K562 (cell line): ENCODE measurements around the gene SCAPER. TPM values are rescaled to one million over a fixed set of nuclear protein-coding genes. Genes with fewer than 3 reads are reported as not detected.
A peak's percentile ranks its signal among the peaks of the same experiment; 100 is the strongest.

Experiments
- ARNT ChIP-seq, 2 experiments: fragments of 450-650 bp; IDR thresholded peaks; 2 replicates each; pipeline ENCODE4 v1.6.1; 2016; ENCODE audit warnings: mild to moderate bottlenecking in 1 of 2
- CHD2 ChIP-seq: IDR thresholded peaks from 2 replicates; pipeline ENCODE4 v1.6.1; 2011; ENCODE audit warnings: low read depth, low read length
- GABPA ChIP-seq: fragments of 200-800 bp; sonication (Bioruptor generic); conservative IDR thresholded peaks from 2 replicates; pipeline ENCODE4 v1.6.1; 2016; ENCODE audit warnings: low read depth, missing genetic modification characterization, missing compliant biosample characterization
- HDAC1 ChIP-seq, 2 experiments: fragments of 450-650 bp; IDR thresholded peaks; 2 replicates each; pipeline ENCODE4 v1.6.1; 2016 to 2017; ENCODE audit warnings: inconsistent platforms in 1 of 2, mild to moderate bottlenecking in 1 of 2, moderate library complexity in 1 of 2
- HNRNPL ChIP-seq: fragments of 200-400 bp; formaldehyde crosslinking; IDR thresholded peaks from 2 replicates; pipeline ENCODE4 v1.6.1; 2017; ENCODE audit warnings: low read depth, mild to moderate bottlenecking, low read length
- RBM15 ChIP-seq: fragments of 200-400 bp; formaldehyde crosslinking; IDR thresholded peaks from 2 replicates; pipeline ENCODE4 v1.6.1; 2018; ENCODE audit warnings: mild to moderate bottlenecking, low read length, moderate library complexity; ENCODE audit not compliant: insufficient read depth
- SMAD1 ChIP-seq: fragments of 150-350 bp; IDR thresholded peaks from 2 replicates; pipeline ENCODE4 v1.6.1; 2014; ENCODE audit warnings: low read length, low read depth; ENCODE audit not compliant: partially characterized antibody
- TBL1XR1 ChIP-seq, 2 experiments: IDR thresholded peaks; 2 replicates each; pipeline ENCODE4 v1.6.1; 2012; ENCODE audit warnings: improper control_type of control experiment in 2 of 2, low read length in 2 of 2, mild to moderate bottlenecking in 1 of 2
- TCF7 ChIP-seq: sonication (generic); IDR thresholded peaks from 2 replicates; pipeline ENCODE4 v1.6.1; 2016; ENCODE audit warnings: antibody characterized with exemption, borderline replicate concordance
- ZNF232 ChIP-seq: sonication (generic); formaldehyde crosslinking; IDR thresholded peaks from 2 replicates; pipeline ENCODE4 v1.8.0; 2022; ENCODE audit warnings: mild to moderate bottlenecking, missing genetic modification reagents
- ZNF384 ChIP-seq: IDR thresholded peaks from 2 replicates; pipeline ENCODE4 v1.6.1; 2012; ENCODE audit warnings: low read depth, low read length, improper control_type of control experiment
- polyA plus RNA-seq, 8 experiments: library from polyadenylated mRNA; depleted of rRNA in 4 of 8; stranded (reverse) in 5 of 8; unstranded in 3 of 8; fragments of >200 nt; fragmentation: Nextera tagmentation in 2 of 8; fragmentation: Illumina TruSeq in 1 of 8; extraction: Ambion mirVana in 2 of 8; extraction: Trizol in 1 of 8; gene quantifications; 2 replicates each; pipeline versions ENCODE4 v1.2.1 to v1.2.3, GENCODE V29; 2011 to 2014; ENCODE audit warnings: inconsistent platforms in 1 of 8, missing spikeins in 1 of 8
- total RNA-seq, 7 experiments: library from RNA; depleted of rRNA in 6 of 7; stranded (reverse); fragments of >200 nt in 6 of 7; fragmentation: Illumina TruSeq in 2 of 7; extraction: Trizol in 2 of 7; gene quantifications; 2 replicates each; pipeline versions ENCODE4 v1.2.1 to v1.2.3, GENCODE V29; 2011 to 2021; ENCODE audit warnings: low replicate concordance in 1 of 7
- TF ChIP-seq, protein P1 (sequence below): sonication (generic); IDR thresholded peaks from 2 replicates; pipeline ENCODE4 v1.6.1; 2016
- TF ChIP-seq, protein P2 (sequence below): fragments of 250-450 bp; sonication (Bioruptor Pico); IDR thresholded peaks from 2 replicates; pipeline ENCODE4 v1.4.0; 2020; ENCODE audit warnings: mild to moderate bottlenecking, moderate library complexity, borderline replicate concordance
- TF ChIP-seq, protein P3 (sequence below), 3 experiments: IDR thresholded peaks in 2 of 3; conservative IDR thresholded peaks in 1 of 3; 2 replicates each; pipeline ENCODE4 v1.5.1; 2011 to 2012; ENCODE audit warnings: low read length in 3 of 3, mild to moderate bottlenecking in 3 of 3, control low read depth in 2 of 3, improper control_type of control experiment in 1 of 3, inconsistent platforms in 1 of 3, low read depth in 1 of 3, mixed read lengths in 1 of 3, moderate library complexity in 1 of 3; ENCODE audit not compliant: insufficient read depth in 2 of 3
- TF ChIP-seq, protein P4 (sequence below), 3 experiments: fragments of 200-800 bp in 1 of 3; fragments of 250-450 bp in 1 of 3; fragments of 450-650 bp in 1 of 3; sonication (Bioruptor Pico) in 1 of 3; sonication (Bioruptor generic) in 1 of 3; formaldehyde crosslinking in 1 of 3; IDR thresholded peaks; 2 replicates each; pipeline versions ENCODE4 v1.6.1 to v1.8.0; 2016 to 2022; ENCODE audit warnings: mild to moderate bottlenecking in 2 of 3, missing genetic modification characterization in 2 of 3, missing compliant biosample characterization in 1 of 3, moderate library complexity in 1 of 3

Gene SCAPER
- total and polyA plus RNA-seq, 9 of the 15 experiments (the other 6 are each of a cell fraction or from before 2014, with no cell fraction given): 1.3 to 5.7 (median 3.2) TPM

DNA sequence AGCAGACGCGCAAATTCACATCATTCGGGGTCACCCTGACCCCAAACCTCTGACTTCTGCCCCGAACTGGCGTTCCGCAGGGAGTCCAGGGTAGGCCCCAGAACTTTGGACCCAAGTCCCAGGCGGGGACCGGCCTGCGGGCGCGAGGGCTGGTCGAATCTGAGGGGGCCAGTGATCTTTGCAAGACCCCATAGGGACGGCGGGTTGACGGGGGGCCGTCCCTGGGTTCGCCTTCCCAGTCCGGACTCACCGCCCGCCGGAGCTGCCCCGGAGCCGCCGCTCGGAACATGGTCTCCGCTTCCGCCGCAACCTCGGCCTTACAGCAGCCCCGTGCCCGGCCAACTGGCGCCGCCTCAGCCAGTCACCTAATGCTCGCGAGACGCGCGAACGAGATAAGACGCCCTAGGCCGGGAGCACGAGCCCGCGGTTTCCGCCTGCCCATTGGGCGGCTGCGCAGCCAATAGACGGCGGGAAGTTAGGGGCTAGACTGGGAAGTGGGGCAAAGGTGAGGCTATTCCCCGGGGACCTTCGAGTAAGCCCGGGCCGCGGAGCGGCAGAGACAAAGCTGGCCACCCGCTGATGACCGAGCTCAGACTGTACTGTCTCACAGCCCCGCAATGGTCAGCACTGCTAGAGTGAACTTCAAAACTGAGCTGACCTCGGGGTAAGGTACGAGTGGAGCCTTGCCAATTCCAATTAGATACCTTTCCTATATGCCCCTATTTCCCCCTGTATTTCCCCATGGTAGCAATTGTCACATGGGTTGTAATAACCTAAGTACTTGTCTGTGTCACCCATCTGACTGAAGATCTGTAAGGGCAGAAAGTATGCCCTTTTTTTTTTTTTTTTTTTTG is 593.8 kb downstream of the SCAPER start, which contains the start of gene ETFA (continued):
- TF ChIP-seq, protein P1, sequence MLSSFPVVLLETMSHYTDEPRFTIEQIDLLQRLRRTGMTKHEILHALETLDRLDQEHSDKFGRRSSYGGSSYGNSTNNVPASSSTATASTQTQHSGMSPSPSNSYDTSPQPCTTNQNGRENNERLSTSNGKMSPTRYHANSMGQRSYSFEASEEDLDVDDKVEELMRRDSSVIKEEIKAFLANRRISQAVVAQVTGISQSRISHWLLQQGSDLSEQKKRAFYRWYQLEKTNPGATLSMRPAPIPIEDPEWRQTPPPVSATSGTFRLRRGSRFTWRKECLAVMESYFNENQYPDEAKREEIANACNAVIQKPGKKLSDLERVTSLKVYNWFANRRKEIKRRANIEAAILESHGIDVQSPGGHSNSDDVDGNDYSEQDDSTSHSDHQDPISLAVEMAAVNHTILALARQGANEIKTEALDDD: peak; percentile 59; the same call in 1 of the 2 replicates
- TF ChIP-seq GABPA (tag) (peak; percentile 25; the same call in 1 of the 2 replicates), TBL1XR1 (IDR thresholded peaks at IDR 0.05; ENCODE audit: low read length in 2 of 2) (peak in 1 of 2 experiments; percentile 57; a peak in 1 of 4 replicates), ZNF232 (CRISPR knock-in tag) (peak; percentile 87), CHD2 (peak; percentile 99), ARNT (IDR thresholded peaks at IDR 0.05) (0 out of 4 replicates have a peak, but pooled peaks of 1 of the 2 experiments have one; percentile 18), RBM15 (no peak), SMAD1 (peak; percentile 80), ZNF384 (peak; percentile 88), HDAC1 (IDR thresholded peaks at IDR 0.05) (peak in 1 of 2 experiments; percentile 75; a peak in 2 of 4 replicates), TCF7 (no peak), HNRNPL (peak; percentile 60; the same call in 1 of the 2 replicates)
- TF ChIP-seq, protein P2, sequence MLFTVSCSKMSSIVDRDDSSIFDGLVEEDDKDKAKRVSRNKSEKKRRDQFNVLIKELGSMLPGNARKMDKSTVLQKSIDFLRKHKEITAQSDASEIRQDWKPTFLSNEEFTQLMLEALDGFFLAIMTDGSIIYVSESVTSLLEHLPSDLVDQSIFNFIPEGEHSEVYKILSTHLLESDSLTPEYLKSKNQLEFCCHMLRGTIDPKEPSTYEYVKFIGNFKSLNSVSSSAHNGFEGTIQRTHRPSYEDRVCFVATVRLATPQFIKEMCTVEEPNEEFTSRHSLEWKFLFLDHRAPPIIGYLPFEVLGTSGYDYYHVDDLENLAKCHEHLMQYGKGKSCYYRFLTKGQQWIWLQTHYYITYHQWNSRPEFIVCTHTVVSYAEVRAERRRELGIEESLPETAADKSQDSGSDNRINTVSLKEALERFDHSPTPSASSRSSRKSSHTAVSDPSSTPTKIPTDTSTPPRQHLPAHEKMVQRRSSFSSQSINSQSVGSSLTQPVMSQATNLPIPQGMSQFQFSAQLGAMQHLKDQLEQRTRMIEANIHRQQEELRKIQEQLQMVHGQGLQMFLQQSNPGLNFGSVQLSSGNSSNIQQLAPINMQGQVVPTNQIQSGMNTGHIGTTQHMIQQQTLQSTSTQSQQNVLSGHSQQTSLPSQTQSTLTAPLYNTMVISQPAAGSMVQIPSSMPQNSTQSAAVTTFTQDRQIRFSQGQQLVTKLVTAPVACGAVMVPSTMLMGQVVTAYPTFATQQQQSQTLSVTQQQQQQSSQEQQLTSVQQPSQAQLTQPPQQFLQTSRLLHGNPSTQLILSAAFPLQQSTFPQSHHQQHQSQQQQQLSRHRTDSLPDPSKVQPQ (CRISPR knock-in tag): no peak
- TF ChIP-seq, protein P3, sequence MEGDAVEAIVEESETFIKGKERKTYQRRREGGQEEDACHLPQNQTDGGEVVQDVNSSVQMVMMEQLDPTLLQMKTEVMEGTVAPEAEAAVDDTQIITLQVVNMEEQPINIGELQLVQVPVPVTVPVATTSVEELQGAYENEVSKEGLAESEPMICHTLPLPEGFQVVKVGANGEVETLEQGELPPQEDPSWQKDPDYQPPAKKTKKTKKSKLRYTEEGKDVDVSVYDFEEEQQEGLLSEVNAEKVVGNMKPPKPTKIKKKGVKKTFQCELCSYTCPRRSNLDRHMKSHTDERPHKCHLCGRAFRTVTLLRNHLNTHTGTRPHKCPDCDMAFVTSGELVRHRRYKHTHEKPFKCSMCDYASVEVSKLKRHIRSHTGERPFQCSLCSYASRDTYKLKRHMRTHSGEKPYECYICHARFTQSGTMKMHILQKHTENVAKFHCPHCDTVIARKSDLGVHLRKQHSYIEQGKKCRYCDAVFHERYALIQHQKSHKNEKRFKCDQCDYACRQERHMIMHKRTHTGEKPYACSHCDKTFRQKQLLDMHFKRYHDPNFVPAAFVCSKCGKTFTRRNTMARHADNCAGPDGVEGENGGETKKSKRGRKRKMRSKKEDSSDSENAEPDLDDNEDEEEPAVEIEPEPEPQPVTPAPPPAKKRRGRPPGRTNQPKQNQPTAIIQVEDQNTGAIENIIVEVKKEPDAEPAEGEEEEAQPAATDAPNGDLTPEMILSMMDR (IDR thresholded peaks at IDR 0.05 in 2 of 3, conservative IDR thresholded peaks at IDR 0.05 in 1 of 3; ENCODE audit: insufficient read depth in 2 of 3, low read depth in 1 of 3, low read length in 3 of 3): no peak; a peak in 1 of 6 replicates
- TF ChIP-seq, protein P4, sequence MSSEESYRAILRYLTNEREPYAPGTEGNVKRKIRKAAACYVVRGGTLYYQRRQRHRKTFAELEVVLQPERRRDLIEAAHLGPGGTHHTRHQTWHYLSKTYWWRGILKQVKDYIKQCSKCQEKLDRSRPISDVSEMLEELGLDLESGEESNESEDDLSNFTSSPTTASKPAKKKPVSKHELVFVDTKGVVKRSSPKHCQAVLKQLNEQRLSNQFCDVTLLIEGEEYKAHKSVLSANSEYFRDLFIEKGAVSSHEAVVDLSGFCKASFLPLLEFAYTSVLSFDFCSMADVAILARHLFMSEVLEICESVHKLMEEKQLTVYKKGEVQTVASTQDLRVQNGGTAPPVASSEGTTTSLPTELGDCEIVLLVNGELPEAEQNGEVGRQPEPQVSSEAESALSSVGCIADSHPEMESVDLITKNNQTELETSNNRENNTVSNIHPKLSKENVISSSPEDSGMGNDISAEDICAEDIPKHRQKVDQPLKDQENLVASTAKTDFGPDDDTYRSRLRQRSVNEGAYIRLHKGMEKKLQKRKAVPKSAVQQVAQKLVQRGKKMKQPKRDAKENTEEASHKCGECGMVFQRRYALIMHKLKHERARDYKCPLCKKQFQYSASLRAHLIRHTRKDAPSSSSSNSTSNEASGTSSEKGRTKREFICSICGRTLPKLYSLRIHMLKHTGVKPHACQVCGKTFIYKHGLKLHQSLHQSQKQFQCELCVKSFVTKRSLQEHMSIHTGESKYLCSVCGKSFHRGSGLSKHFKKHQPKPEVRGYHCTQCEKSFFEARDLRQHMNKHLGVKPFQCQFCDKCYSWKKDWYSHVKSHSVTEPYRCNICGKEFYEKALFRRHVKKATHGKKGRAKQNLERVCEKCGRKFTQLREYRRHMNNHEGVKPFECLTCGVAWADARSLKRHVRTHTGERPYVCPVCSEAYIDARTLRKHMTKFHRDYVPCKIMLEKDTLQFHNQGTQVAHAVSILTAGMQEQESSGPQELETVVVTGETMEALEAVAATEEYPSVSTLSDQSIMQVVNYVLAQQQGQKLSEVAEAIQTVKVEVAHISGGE (CRISPR knock-in tag; IDR thresholded peaks at IDR 0.05): peak in 1 of 3 experiments; percentile 46; a peak in 1 of 6 replicates
